HT1080 (cell line): ENCODE results near the gene SPATA19. TPM values are rescaled to one million over a fixed set of nuclear protein-coding genes. Genes with fewer than 3 reads are reported as not detected.

Experiments used
- total RNA-seq: library from RNA; depleted of rRNA; stranded (reverse); fragments of >200 nt; shearing (Covaris generic); gene quantifications from 2 replicates; pipeline ENCODE4 v1.2.3, GENCODE V29; 2014; rRNA removed

The SPATA19 gene
- total RNA-seq, 1 experiment from 2014 or later, result not detected

Other genes starting within 250 kb of the SPATA19 start
- 0.17 and 0.64 TPM in 2 replicates for gene IGSF9B, start 111.5 kb upstream of the SPATA19 start, total RNA-seq
- 41.2 and 49.5 TPM in 2 replicates for gene JAM3, start 223.6 kb upstream of the SPATA19 start, total RNA-seq